IMR-90 (cell line): Measurements from ENCODE around the gene DCTN1. TPM values are rescaled to one million over a fixed set of nuclear protein-coding genes. Genes with fewer than 3 reads are reported as not detected.

Experiments
- ATAC-seq: fragments of 200-7000 bp; cut with Tn5 transposase; 2 replicates; pipeline ENCODE4 v1.9.1; 2020; ENCODE audit warnings: low read depth, mild to moderate bottlenecking, moderate library complexity
- BruUV-seq: library from RNA; stranded (reverse); fragments of 400-500 nt; replicated peaks from 2 replicates; lab custom pipeline; 2021; lab: Mats Ljungman, UMichigan
- CTCF ChIA-PET: fragments of 300-600 bp; formaldehyde crosslinking; extraction: SDS; loops from one replicate; lab custom pipeline; 2021; ENCODE audit warnings: antibody characterized with exemption; lab: Yijun Ruan, JAX
- POLR2A ChIA-PET: fragments of 300-600 bp; sonication (Branson Sonifier 250); formaldehyde crosslinking; loops from one replicate; lab custom pipeline; 2022; ENCODE audit warnings: antibody characterized with exemption; ENCODE audit not compliant: unreplicated experiment; lab: Charles Lee
- DNase-seq: peaks from one replicate; pipeline ENCODE4 v3.0.0; 2013
- H2AFZ ChIP-seq: replicated peaks from 2 replicates; pipeline ENCODE3; 2013; ENCODE audit warnings: low read length, mild to moderate bottlenecking; ENCODE audit not compliant: poor library complexity
- H2AK5ac ChIP-seq: 2 replicates; pipeline ENCODE4 v1.6.1; 2013; ENCODE audit warnings: low read depth, low read length, inconsistent platforms
- H2AK9ac ChIP-seq: replicated peaks from 2 replicates; pipeline ENCODE3; 2013; ENCODE audit warnings: mild to moderate bottlenecking, low read depth, low read length, moderate library complexity; ENCODE audit not compliant: poor library complexity
- H2BK120ac ChIP-seq: 2 replicates; pipeline ENCODE4 v1.6.1; 2013; ENCODE audit warnings: low read depth, low read length, inconsistent platforms
- H2BK15ac ChIP-seq: 3 replicates; pipeline ENCODE4 v1.6.1; 2013; ENCODE audit warnings: low read depth, low read length, inconsistent platforms
- H2BK20ac ChIP-seq: 2 replicates; pipeline ENCODE4 v1.6.1; 2013; ENCODE audit warnings: low read depth, mild to moderate bottlenecking, inconsistent platforms, low read length, moderate library complexity
- H2BK5ac ChIP-seq: 2 replicates; pipeline ENCODE4 v1.6.1; 2013; ENCODE audit warnings: mild to moderate bottlenecking, low read depth, low read length, inconsistent platforms; ENCODE audit not compliant: poor library complexity, severe bottlenecking
- H3K14ac ChIP-seq: replicated peaks from 2 replicates; pipeline ENCODE4 v1.6.1; 2013; ENCODE audit warnings: low read depth, low read length, inconsistent platforms
- H3K18ac ChIP-seq: 2 replicates; pipeline ENCODE4 v1.6.1; 2013; ENCODE audit warnings: low read depth, low read length, control low read depth
- H3K23ac ChIP-seq: 2 replicates; pipeline ENCODE4 v1.6.1; 2013; ENCODE audit warnings: low read depth, low read length, inconsistent platforms
- H3K27ac ChIP-seq: 2 replicates; pipeline ENCODE4 v1.5.1; 2013; ENCODE audit warnings: mild to moderate bottlenecking, control low read depth, low read length; ENCODE audit not compliant: insufficient read depth
- H3K27me3 ChIP-seq: 2 replicates; pipeline ENCODE4 v1.6.1; 2013; ENCODE audit warnings: low read length; ENCODE audit not compliant: control insufficient read depth, insufficient read depth
- H3K36me3 ChIP-seq: 2 replicates; pipeline ENCODE4 v1.6.1; 2013; ENCODE audit warnings: low read length, mixed read lengths; ENCODE audit not compliant: control insufficient read depth, insufficient read depth
- H3K4ac ChIP-seq: 2 replicates; pipeline ENCODE4 v1.6.1; 2013; ENCODE audit warnings: low read depth, low read length, inconsistent platforms
- H3K4me1 ChIP-seq: 2 replicates; pipeline ENCODE4 v1.6.1; 2013; ENCODE audit warnings: low read length, mixed read lengths; ENCODE audit not compliant: control insufficient read depth, insufficient read depth
- H3K4me2 ChIP-seq: 2 replicates; pipeline ENCODE4 v1.6.1; 2013; ENCODE audit warnings: low read depth, mild to moderate bottlenecking, control low read depth, low read length, moderate library complexity
- H3K4me3 ChIP-seq: 2 replicates; pipeline ENCODE4 v1.5.1; 2013; ENCODE audit warnings: low read depth, mild to moderate bottlenecking, control low read depth, low read length, moderate library complexity; ENCODE audit not compliant: insufficient read depth
- H3K56ac ChIP-seq: 2 replicates; pipeline ENCODE4 v1.6.1; 2013; ENCODE audit warnings: low read length, inconsistent platforms; ENCODE audit not compliant: insufficient read depth; ENCODE audit errors: extremely low read depth
- H3K79me1 ChIP-seq, 2 experiments: 2 replicates each; pipeline ENCODE4 v1.6.1; 2013; ENCODE audit warnings: low read length in 2 of 2, inconsistent platforms in 1 of 2, low read depth in 1 of 2
- H3K9ac ChIP-seq: 2 replicates; pipeline ENCODE4 v1.6.1; 2013; ENCODE audit warnings: low read depth, low read length, control low read depth
- H3K9me1 ChIP-seq: 2 replicates; pipeline ENCODE4 v1.6.1; 2013; ENCODE audit warnings: low read length, inconsistent platforms; ENCODE audit not compliant: insufficient read depth
- H3K9me3 ChIP-seq: 2 replicates; pipeline ENCODE4 v1.6.1; 2013; ENCODE audit warnings: low read length; ENCODE audit not compliant: control insufficient read depth, insufficient read depth
- H4K20me1 ChIP-seq: 2 replicates; pipeline ENCODE4 v1.6.1; 2013; ENCODE audit warnings: low read length, inconsistent platforms; ENCODE audit not compliant: insufficient read depth
- H4K5ac ChIP-seq: 2 replicates; pipeline ENCODE4 v1.6.1; 2013; ENCODE audit warnings: mild to moderate bottlenecking, low read depth, low read length, control low read depth
- H4K8ac ChIP-seq, 2 experiments: 2 replicates each; pipeline ENCODE4 v1.6.1; 2013; ENCODE audit warnings: low read depth in 2 of 2, low read length in 2 of 2, control low read depth in 1 of 2, inconsistent platforms in 1 of 2
- H4K91ac ChIP-seq: 2 replicates; pipeline ENCODE4 v1.6.1; 2013; ENCODE audit warnings: low read depth, low read length, inconsistent platforms; ENCODE audit not compliant: insufficient read depth
- CEBPB ChIP-seq: IDR thresholded peaks from 2 replicates; pipeline ENCODE4 v1.6.1; 2012; ENCODE audit warnings: low read depth, low read length, improper control_type of control experiment
- CTCF ChIP-seq: conservative IDR thresholded peaks from 2 replicates; pipeline ENCODE4 v1.5.1; 2012; ENCODE audit warnings: mild to moderate bottlenecking, low read depth, low read length, improper control_type of control experiment
- ELK1 ChIP-seq: fragments of 150-350 bp; IDR thresholded peaks from 2 replicates; pipeline ENCODE4 v1.6.1; 2016; ENCODE audit warnings: low read depth, mild to moderate bottlenecking, low read length, moderate library complexity, borderline replicate concordance
- MAZ ChIP-seq: IDR thresholded peaks from 2 replicates; pipeline ENCODE4 v1.6.1; 2012; ENCODE audit warnings: low read depth, mild to moderate bottlenecking, low read length, improper control_type of control experiment, moderate library complexity, borderline replicate concordance
- MXI1 ChIP-seq: IDR thresholded peaks from 2 replicates; pipeline ENCODE4 v1.6.1; 2012; ENCODE audit warnings: low read depth, mild to moderate bottlenecking, low read length, moderate library complexity, borderline replicate concordance
- RAD21 ChIP-seq: IDR thresholded peaks from 2 replicates; pipeline ENCODE4 v1.6.1; 2012; ENCODE audit warnings: low read length, improper control_type of control experiment
- RCOR1 ChIP-seq: IDR thresholded peaks from 2 replicates; pipeline ENCODE4 v1.6.1; 2012; ENCODE audit warnings: mild to moderate bottlenecking, low read length, improper control_type of control experiment; ENCODE audit not compliant: insufficient replicate concordance
- SMC3 ChIP-seq: fragments of 150-350 bp; IDR thresholded peaks from 2 replicates; pipeline ENCODE4 v1.6.1; 2016; ENCODE audit warnings: low read depth, mild to moderate bottlenecking, antibody characterized with exemption, low read length, moderate library complexity
- WGBS, 2 experiments: methylation state at CpG; one replicate each; pipeline versions ENCODE4 v1.1.5 to v1.1.7; 2013; ENCODE audit warnings: missing lambda C conversion rate in 2 of 2; ENCODE audit not compliant: insufficient read length in 1 of 2; ENCODE audit errors: extremely low coverage in 2 of 2; 5-methylcytosine and 5-hydroxymethylcytosine counted together
- dilution Hi-C: fragments of 300-500 bp; cut with HindIII; formaldehyde crosslinking; loops from one replicate; pipeline ENCODE4 v1.14.3; 2018; ENCODE audit warnings: low sequenced_read_pairs; ENCODE audit not compliant: unreplicated experiment
- in situ Hi-C: fragments of 300-500 bp; cut with MboI; formaldehyde crosslinking; loops from 3 replicates; pipeline ENCODE4 v1.14.3; 2019; ENCODE audit warnings: low sequenced_read_pairs, inconsistent platforms, mixed read lengths
- intact Hi-C: fragments of 100-400 bp; cut with micrococcal nuclease; formaldehyde crosslinking; loops from 2 replicates; pipeline ENCODE4 v1.10.0; 2022
- polyA plus RNA-seq, 3 experiments: library from polyadenylated mRNA; depleted of rRNA; stranded (reverse); fragments of >200 nt; gene quantifications; 2 replicates each; pipeline ENCODE4 v1.2.3, GENCODE V29; 2012; ENCODE audit warnings: low replicate concordance in 1 of 3
- total RNA-seq: library from RNA; depleted of rRNA; stranded (reverse); fragments of >200 nt; gene quantifications from 2 replicates; pipeline ENCODE4 v1.2.3, GENCODE V29; 2012

Gene DCTN1
- total and polyA plus RNA-seq, 2 of the 4 experiments (the other 2 are of a cell fraction): 136 to 204 TPM

- ChIA-PET CTCF (interaction anchor here (1.1 to 3.4 kb wide), 2 partner anchors 8 to 50 kb away, joined by 3 to 34 read pairs; no protein-coding TSS in a partner anchor), POLR2A (no interaction called here)
- Histone ChIP-seq H3K23ac (no peak overlapping the region), H4K5ac (no peak overlapping the region), H2AK9ac (no peak overlapping the region), H3K79me1 (no peaks in the 10 kb centered on the region), H3K9ac (no peak overlapping the region), H3K36me3 (no peaks in the 10 kb centered on the region), H3K27ac (no peak overlapping the region), H4K91ac (no peak overlapping the region), H3K56ac (no peak overlapping the region), H2BK15ac (no peak overlapping the region), H3K18ac (no peak overlapping the region), H2BK5ac (no peak overlapping the region), H3K4me3 (no peak overlapping the region), H2AFZ (no peak overlapping the region), H3K4me1 (no peaks in the 10 kb centered on the region), H4K8ac (no peak overlapping the region), H2BK20ac (no peak overlapping the region), H2AK5ac (no peak overlapping the region), H2BK120ac (no peak overlapping the region), H3K27me3 (peaks cover 12% of the 10 kb centered on the region), H3K4ac (no peak overlapping the region), H3K9me1 (peaks cover 4% of the 10 kb centered on the region; the same call in 1 of the 2 replicates), H4K20me1 (no peaks in the 10 kb centered on the region), H3K14ac (no peak overlapping the region), H3K9me3 (no peaks in the 10 kb centered on the region), H3K4me2 (no peak overlapping the region)
- intact Hi-C loops: loop anchor here (5.0 kb wide), 1 partner anchor 59 kb away; no protein-coding TSS in a partner anchor
- WGBS, 2 experiments: 20% methylated on average over 1 of the region's 3 CpGs; no CpG with 5 or more reads in 1 of the 2 experiments
- dilution Hi-C loops: no loop called here
- in situ Hi-C loops: loop anchor here (25.0 kb wide), 1 partner anchor 521 kb away; no protein-coding TSS in a partner anchor
- peak; percentile 73 for ATAC-seq
- peak; percentile 31 for DNase-seq
- TF ChIP-seq SMC3 (peak; percentile 37), RAD21 (peak; percentile 60), RCOR1 (no peak), ELK1 (no peak), CEBPB (no peak), MAZ (no peak), CTCF (peak; percentile 52), MXI1 (no peak)
- BruUV-seq: no TSS peak
Observed at GRCh38 chr2:74333175-74333574, 46.9 kb downstream of the DCTN1 start.
